GM12891 (cell line): ENCODE results near the gene CFAP46.

Experiments
- PAX5 ChIP-seq: IDR thresholded peaks from 2 replicates; pipeline ENCODE4 v1.6.1; 2011; ENCODE audit warnings: low read length, moderate library complexity, mild to moderate bottlenecking; ENCODE audit not compliant: insufficient read depth, severe bottlenecking
- POLR2A ChIP-seq: IDR thresholded peaks from 2 replicates; pipeline ENCODE4 v1.6.1; 2011; ENCODE audit warnings: low read depth, low read length, control low read depth
- POLR2AphosphoS5 ChIP-seq: IDR thresholded peaks from 2 replicates; pipeline ENCODE4 v1.6.1; 2011; ENCODE audit warnings: low read depth, low read length, control low read depth
- POU2F2 ChIP-seq: IDR thresholded peaks from 2 replicates; pipeline ENCODE4 v1.6.1; 2011; ENCODE audit warnings: low read depth, mild to moderate bottlenecking, control low read depth, low read length, moderate library complexity
- SPI1 ChIP-seq: IDR thresholded peaks from 2 replicates; pipeline ENCODE4 v1.6.1; 2011; ENCODE audit warnings: low read depth, low read length, control low read depth
- TAF1 ChIP-seq: IDR thresholded peaks from 2 replicates; pipeline ENCODE4 v1.6.1; 2011; ENCODE audit warnings: low read depth, low read length, control low read depth

- no peak for TF ChIP-seq POLR2A
- no peak for TF ChIP-seq POLR2AphosphoS5
- no peak for TF ChIP-seq TAF1
- no peak for TF ChIP-seq SPI1
- TF ChIP-seq POU2F2: no peak
- no peak for TF ChIP-seq PAX5
Observed at GRCh38 chr10:132758865-132759264, 183.5 kb downstream of the CFAP46 start.
